Peyer's patch (tissue), 4 donors: ENCODE data around the gene CDC25C.

Experiments used
- POLR2A ChIP-seq, 2 donors: fragments of 450-650 bp; IDR thresholded peaks; one replicate each; pipeline ENCODE4 v1.5.1; 2017; ENCODE audit warnings: antibody characterized with exemption in 2 of 2, mild to moderate bottlenecking in 2 of 2, moderate library complexity in 2 of 2
- TF ChIP-seq, protein P1 (sequence below), 6 experiments: fragments of 450-650 bp in 4 of 6; fragments of 200-600 bp in 2 of 6; sonication (generic) in 1 of 6; IDR thresholded peaks; one replicate each; pipeline ENCODE4 v1.5.1; 2017 to 2019; ENCODE audit warnings: antibody characterized with exemption in 6 of 6, mild to moderate bottlenecking in 3 of 6, moderate library complexity in 1 of 6

DNA sequence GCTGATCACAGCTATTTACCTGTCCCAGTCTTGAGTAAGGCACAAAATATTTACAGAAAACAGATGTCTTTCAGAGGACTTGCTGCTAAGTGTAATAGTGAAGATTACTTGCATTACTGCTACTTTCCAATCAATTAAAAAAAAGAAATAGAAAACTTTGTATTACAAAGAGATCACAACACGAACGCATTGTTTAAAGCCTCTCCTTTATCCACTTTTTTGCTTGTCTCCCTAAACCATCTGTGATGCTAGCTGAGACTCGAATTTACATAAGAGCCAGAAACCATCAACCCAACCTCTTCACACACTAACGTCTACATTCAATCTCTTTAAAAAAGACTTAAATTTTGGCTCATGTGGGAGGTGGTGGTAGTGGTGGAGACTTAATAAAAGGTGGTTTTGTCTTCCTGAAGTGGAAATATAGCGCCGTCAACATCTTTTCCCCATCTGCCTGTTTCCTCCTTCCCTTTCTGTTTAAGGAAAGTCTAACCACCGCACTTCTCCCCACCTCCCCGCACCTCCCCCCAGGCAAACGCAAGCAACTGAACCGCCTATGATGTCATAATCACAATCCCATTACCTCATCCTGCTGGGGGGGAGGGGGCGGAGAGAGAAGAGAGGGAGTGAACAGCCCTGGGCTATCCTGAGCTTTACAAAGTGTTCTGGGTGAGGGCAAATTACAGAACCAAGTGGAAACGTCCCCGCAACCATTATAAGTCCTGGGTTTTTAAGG is 5.5 kb upstream of the CDC25C start:
- TF ChIP-seq, protein P1, sequence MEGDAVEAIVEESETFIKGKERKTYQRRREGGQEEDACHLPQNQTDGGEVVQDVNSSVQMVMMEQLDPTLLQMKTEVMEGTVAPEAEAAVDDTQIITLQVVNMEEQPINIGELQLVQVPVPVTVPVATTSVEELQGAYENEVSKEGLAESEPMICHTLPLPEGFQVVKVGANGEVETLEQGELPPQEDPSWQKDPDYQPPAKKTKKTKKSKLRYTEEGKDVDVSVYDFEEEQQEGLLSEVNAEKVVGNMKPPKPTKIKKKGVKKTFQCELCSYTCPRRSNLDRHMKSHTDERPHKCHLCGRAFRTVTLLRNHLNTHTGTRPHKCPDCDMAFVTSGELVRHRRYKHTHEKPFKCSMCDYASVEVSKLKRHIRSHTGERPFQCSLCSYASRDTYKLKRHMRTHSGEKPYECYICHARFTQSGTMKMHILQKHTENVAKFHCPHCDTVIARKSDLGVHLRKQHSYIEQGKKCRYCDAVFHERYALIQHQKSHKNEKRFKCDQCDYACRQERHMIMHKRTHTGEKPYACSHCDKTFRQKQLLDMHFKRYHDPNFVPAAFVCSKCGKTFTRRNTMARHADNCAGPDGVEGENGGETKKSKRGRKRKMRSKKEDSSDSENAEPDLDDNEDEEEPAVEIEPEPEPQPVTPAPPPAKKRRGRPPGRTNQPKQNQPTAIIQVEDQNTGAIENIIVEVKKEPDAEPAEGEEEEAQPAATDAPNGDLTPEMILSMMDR (IDR thresholded peaks at IDR 0.05) = no peak
- TF ChIP-seq POLR2A (IDR thresholded peaks at IDR 0.05) = no peak
